ENCODE measurements around the gene FAT2.
"Not testable (repeated sequence)": the region's sequence is repeated elsewhere in the genome, so short reads cannot be mapped to it uniquely, and the experiment has no call there.

Gene FAT2

DNA sequence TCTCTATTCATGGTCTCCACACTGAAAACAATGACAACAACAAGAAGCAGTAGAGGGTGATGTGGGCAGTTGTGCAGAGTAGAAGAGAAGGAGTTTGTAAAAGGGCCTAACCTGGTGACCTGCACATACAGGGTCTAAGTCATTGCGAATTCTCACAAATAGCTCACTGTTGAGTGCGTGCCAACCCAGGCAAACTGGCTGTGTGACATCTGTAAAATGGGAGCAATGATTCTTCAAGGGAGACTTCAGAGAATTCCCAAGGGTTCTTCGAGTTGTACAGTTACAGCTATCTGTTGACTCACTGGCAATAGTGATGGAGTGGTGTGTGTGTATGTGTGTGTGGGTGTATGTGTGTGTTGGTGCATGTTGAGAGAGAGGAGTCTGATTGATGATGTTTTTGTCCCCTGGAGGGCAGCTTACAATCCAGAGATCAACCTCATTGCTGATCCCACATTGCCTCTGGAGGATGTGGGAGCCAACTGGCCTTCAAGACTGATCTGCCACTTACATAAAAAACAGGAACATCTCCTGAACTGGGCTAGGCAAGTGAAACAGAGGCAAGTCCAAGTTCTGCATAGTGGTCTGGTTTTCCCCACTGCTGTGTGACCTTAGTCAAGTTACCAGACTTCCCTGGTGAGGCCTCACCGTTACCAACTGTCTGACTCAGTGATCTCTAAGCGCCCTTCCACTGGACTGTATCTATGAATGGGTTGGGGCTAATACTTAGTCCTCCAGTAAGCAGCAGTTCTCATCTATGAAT, 3.2 kb downstream of the FAT2 start:
- no peak for TF ChIP-seq CTCF (IDR thresholded peaks at IDR 0.05; ENCODE audit: insufficient read depth, low read length, missing control alignments)

GRCh38 chr5:151585970-151586369, 5.2 kb downstream of the FAT2 start:
- CTCF ChIA-PET, result no interaction called here

More for the DNA sequence above, 3.2 kb downstream of the FAT2 start:
- POLR2A ChIA-PET, result no interaction called here
- no peak for DNase-seq (ENCODE audit: low read depth, low spot score)
- no peak overlapping the region for H3K4me3 ChIP-seq (ENCODE audit: low read depth, low read length)
- CTCF ChIA-PET, result no interaction called here

DNA sequence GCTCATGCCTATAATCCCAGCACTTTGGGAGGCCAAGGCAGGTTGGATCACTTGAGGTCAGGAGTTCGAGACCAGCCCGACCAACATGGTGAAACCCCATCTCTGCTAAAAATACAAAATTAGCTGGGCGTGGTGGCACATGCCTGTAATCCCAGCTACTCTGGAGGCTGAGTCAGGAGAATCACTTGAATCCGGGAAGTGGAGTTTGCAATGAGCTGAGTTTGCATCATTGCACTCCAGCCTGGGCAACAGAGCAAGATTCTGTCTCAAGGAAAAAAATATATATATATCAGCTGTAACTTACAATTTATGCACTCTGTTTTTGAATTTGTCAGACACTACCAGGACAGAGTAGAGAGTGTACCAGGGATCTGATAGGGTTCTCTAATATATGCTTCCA, 5.8 kb downstream of the FAT2 start:
- DNase-seq (ENCODE audit: low read depth, low spot score); H3K4me3 ChIP-seq (ENCODE audit: low read depth, low read length); CTCF ChIA-PET; POLR2A ChIA-PET: not testable (repeated sequence)

More at GRCh38 chr5:151585970-151586369, 5.2 kb downstream of the FAT2 start:
- POLR2A ChIA-PET, result no interaction called here
- TF ChIP-seq CTCF (IDR thresholded peaks at IDR 0.05; ENCODE audit: insufficient read depth, low read length, missing control alignments), result no peak
- no peak for DNase-seq (ENCODE audit: low read depth, low spot score)
- H3K4me3 ChIP-seq (ENCODE audit: low read depth, low read length), result no peak overlapping the region

GRCh38 chr5:151584057-151584937, 6.8 kb downstream of the FAT2 start:
- no peak for TF ChIP-seq CTCF (IDR thresholded peaks at IDR 0.05; ENCODE audit: insufficient read depth, low read length, missing control alignments)
- CTCF ChIA-PET, result no interaction called here

DNA sequence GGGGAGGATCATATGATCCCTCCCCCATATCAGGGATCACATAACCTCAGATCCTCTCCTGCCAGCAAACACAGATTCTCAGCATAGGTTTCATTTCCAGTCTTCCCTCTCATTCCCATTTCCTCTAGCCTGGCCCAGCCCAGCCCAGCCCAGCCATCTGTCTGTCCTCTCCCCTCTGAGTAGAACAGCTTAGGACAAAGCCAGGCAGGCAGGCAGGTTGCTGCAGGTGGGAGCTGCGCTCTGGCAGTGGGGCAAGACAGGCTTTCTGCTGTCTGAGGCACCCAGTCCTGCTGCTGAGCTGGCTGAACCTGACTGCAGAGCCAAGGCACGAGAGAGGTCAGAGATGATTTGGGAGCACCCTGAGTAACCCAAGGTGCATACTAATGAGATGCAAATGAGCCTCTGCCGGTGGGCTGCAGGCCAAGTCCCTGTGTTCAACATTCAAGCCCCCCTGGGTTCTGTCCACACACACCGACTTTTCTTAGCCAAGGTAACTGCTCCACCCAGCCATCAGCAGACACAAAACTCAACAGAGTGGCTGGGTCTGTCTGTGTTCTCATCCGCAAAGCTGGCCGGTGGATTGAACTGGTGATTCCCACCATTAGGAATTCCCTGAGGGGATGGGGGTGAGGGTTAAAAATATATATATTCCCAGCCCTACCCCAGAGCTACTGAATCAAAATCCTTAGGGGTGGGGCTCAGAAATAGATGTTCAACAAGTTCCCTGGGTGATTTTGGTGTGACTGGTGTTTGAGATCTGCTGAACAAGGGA, 9.1 kb downstream of the FAT2 start:
- ChIA-PET POLR2A (no interaction called here), CTCF (no interaction called here)
- no peak for TF ChIP-seq CTCF (IDR thresholded peaks at IDR 0.05; ENCODE audit: insufficient read depth, low read length, missing control alignments)
- no peak for DNase-seq (ENCODE audit: low read depth, low spot score)
- no peak overlapping the region for H3K4me3 ChIP-seq (ENCODE audit: low read depth, low read length)

More at GRCh38 chr5:151584057-151584937, 6.8 kb downstream of the FAT2 start:
- POLR2A ChIA-PET, result no interaction called here
- no peak for DNase-seq (ENCODE audit: low read depth, low spot score)
- H3K4me3 ChIP-seq (ENCODE audit: low read depth, low read length), result no peak overlapping the region

GRCh38 chr5:151581347-151581746, 9.8 kb downstream of the FAT2 start:
- CTCF ChIA-PET, result no interaction called here
- no peak for DNase-seq (ENCODE audit: low read depth, low spot score)
- POLR2A ChIA-PET, result no interaction called here
- no peak for TF ChIP-seq CTCF (IDR thresholded peaks at IDR 0.05; ENCODE audit: insufficient read depth, low read length, missing control alignments)
- no peak overlapping the region for H3K4me3 ChIP-seq (ENCODE audit: low read depth, low read length)

Measured in AG04449 (cell line).